ENCODE measurements around the gene PRMT1. TPM values are rescaled to one million over a fixed set of nuclear protein-coding genes. Genes with fewer than 3 reads are reported as not detected.

Gene PRMT1
- total and polyA plus RNA-seq, 2 experiments from 2014 or later: 431 to 494 TPM

GRCh38 chr19:49640113-49640898 is 36.8 kb upstream of the PRMT1 start, which contains the start of gene RRAS:
Gene RRAS (minus strand): TSS chr19:49640143. CDS start chr19:49640098, 45 bp downstream.
- Histone ChIP-seq H3K27ac (peak within 1 kb of the TSS; percentile 100), H3K36me3 (no peaks in the 10 kb centered on the region), H3K9me3 (ENCODE audit: low read depth) (no peaks in the 10 kb centered on the region), H3K4me1 (ENCODE audit: low read depth) (peaks cover 29% of the 10 kb centered on the region), H3K27me3 (no peaks in the 10 kb centered on the region), H3K4me3 (peak within 1 kb of the TSS; percentile 61)
- no peak for TF ChIP-seq CTCF (IDR thresholded peaks at IDR 0.05; ENCODE audit: low read depth, low read length)
- peak; percentile 100 for DNase-seq (ENCODE audit: low read depth in 1 of 2, low spot score in 1 of 2)

GRCh38 chr19:49641688-49642491 is 35.2 kb upstream of the PRMT1 start, which contains the start of gene SCAF1:
Gene SCAF1 (plus strand): TSS chr19:49642209. CDS start chr19:49645027, 2,818 bp downstream.
- no peak for TF ChIP-seq CTCF (IDR thresholded peaks at IDR 0.05; ENCODE audit: low read depth, low read length)
- Histone ChIP-seq H3K36me3 (peaks cover 6% of the 10 kb centered on the region), H3K27me3 (no peaks in the 10 kb centered on the region), H3K4me1 (ENCODE audit: low read depth) (peaks cover 29% of the 10 kb centered on the region), H3K9me3 (ENCODE audit: low read depth) (no peaks in the 10 kb centered on the region), H3K4me3 (peak within 1 kb of the TSS; percentile 86), H3K27ac (peak within 1 kb of the TSS; percentile 100)
- DNase-seq (ENCODE audit: low read depth in 1 of 2, low spot score in 1 of 2): peak; percentile 100

- Histone ChIP-seq H3K9me3 (ENCODE audit: low read depth) (no peaks in the 10 kb centered on the region), H3K36me3 (peaks cover 12% of the 10 kb centered on the region), H3K27ac (peak overlapping the region; percentile 97), H3K4me1 (ENCODE audit: low read depth) (peaks cover 29% of the 10 kb centered on the region), H3K4me3 (peak overlapping the region; percentile 86), H3K27me3 (no peaks in the 10 kb centered on the region)
- no peak for DNase-seq (ENCODE audit: low read depth in 1 of 2, low spot score in 1 of 2)
- TF ChIP-seq CTCF (IDR thresholded peaks at IDR 0.05; ENCODE audit: low read depth, low read length): no peak
Observed at GRCh38 chr19:49642492-49643035, 34.5 kb upstream of the PRMT1 start.

GRCh38 chr19:49643466-49643865 is 33.6 kb upstream of the PRMT1 start:
- H3K27ac ChIP-seq: peak overlapping the region; percentile 97

More at GRCh38 chr19:49643466-49643865, 33.6 kb upstream of the PRMT1 start:
- peaks cover 21% of the 10 kb centered on the region for H3K4me1 ChIP-seq (ENCODE audit: low read depth)
- H3K9me3 ChIP-seq (ENCODE audit: low read depth): no peaks in the 10 kb centered on the region
- H3K27me3 ChIP-seq: no peaks in the 10 kb centered on the region
- no peak for TF ChIP-seq CTCF (IDR thresholded peaks at IDR 0.05; ENCODE audit: low read depth, low read length)
- DNase-seq (ENCODE audit: low read depth in 1 of 2, low spot score in 1 of 2): no peak
- H3K4me3 ChIP-seq: no peak overlapping the region
- peaks cover 14% of the 10 kb centered on the region for H3K36me3 ChIP-seq
